Testis (tissue), 2 donors: Measurements from ENCODE around the gene DOK5.

ENCODE experiments used
- POLR2A ChIP-seq: fragments of 450-650 bp; IDR thresholded peaks from one replicate; pipeline ENCODE4 v1.6.1; 2017; ENCODE audit warnings: antibody characterized with exemption, mild to moderate bottlenecking, moderate library complexity
- TF ChIP-seq, protein P1 (sequence below), 3 experiments: fragments of 450-650 bp in 2 of 3; fragments of 200-600 bp in 1 of 3; sonication (generic) in 1 of 3; IDR thresholded peaks; one replicate each; pipeline ENCODE4 v1.5.1; 2016 to 2019; ENCODE audit warnings: antibody characterized with exemption in 3 of 3, mild to moderate bottlenecking in 2 of 3, moderate library complexity in 1 of 3

GRCh38 chr20:54606380-54606779 is 131.0 kb downstream of the DOK5 start:
- TF ChIP-seq, protein P1, sequence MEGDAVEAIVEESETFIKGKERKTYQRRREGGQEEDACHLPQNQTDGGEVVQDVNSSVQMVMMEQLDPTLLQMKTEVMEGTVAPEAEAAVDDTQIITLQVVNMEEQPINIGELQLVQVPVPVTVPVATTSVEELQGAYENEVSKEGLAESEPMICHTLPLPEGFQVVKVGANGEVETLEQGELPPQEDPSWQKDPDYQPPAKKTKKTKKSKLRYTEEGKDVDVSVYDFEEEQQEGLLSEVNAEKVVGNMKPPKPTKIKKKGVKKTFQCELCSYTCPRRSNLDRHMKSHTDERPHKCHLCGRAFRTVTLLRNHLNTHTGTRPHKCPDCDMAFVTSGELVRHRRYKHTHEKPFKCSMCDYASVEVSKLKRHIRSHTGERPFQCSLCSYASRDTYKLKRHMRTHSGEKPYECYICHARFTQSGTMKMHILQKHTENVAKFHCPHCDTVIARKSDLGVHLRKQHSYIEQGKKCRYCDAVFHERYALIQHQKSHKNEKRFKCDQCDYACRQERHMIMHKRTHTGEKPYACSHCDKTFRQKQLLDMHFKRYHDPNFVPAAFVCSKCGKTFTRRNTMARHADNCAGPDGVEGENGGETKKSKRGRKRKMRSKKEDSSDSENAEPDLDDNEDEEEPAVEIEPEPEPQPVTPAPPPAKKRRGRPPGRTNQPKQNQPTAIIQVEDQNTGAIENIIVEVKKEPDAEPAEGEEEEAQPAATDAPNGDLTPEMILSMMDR (IDR thresholded peaks at IDR 0.05): no peak
- no peak for TF ChIP-seq POLR2A
